Measurements from ENCODE around the gene CLCNKA.

CLCNKA gene

GRCh38 chr1:16067933-16068332 is 46.1 kb downstream of the CLCNKA start:
- no peak for TF ChIP-seq ZBTB7A (IDR thresholded peaks at IDR 0.05; ENCODE audit: low read depth)
- TF ChIP-seq EGR1 (IDR thresholded peaks at IDR 0.05), result no peak
- no peak for TF ChIP-seq FOXM1 (IDR thresholded peaks at IDR 0.05; ENCODE audit: borderline replicate concordance, low read depth)
- no peak for TF ChIP-seq CEBPB (IDR thresholded peaks at IDR 0.05)
- no peak for TF ChIP-seq EP300 (IDR thresholded peaks at IDR 0.05; ENCODE audit: borderline replicate concordance)
- TF ChIP-seq USF1 (IDR thresholded peaks at IDR 0.05), result no peak

GRCh38 chr1:16068356-16069270 is 46.8 kb downstream of the CLCNKA start:
- TF ChIP-seq CREB1 (IDR thresholded peaks at IDR 0.05; ENCODE audit: low read depth) (no peak), YY1 (IDR thresholded peaks at IDR 0.05; ENCODE audit: low read depth) (no peak), RAD21 (IDR thresholded peaks at IDR 0.05; ENCODE audit: low read depth) (no peak), EGR1 (IDR thresholded peaks at IDR 0.05) (no peak), TAF1 (IDR thresholded peaks at IDR 0.05; ENCODE audit: low read depth) (no peak), USF1 (IDR thresholded peaks at IDR 0.05) (no peak), EP300 (IDR thresholded peaks at IDR 0.05; ENCODE audit: borderline replicate concordance) (no peak), CEBPB (IDR thresholded peaks at IDR 0.05) (no peak), TCF12 (IDR thresholded peaks at IDR 0.05; ENCODE audit: low read depth) (no peak)

GRCh38 chr1:16070640-16071355 is 49.0 kb downstream of the CLCNKA start:
- TF ChIP-seq ZBTB7A (IDR thresholded peaks at IDR 0.05; ENCODE audit: low read depth), result no peak
- no peak for TF ChIP-seq TEAD4 (IDR thresholded peaks at IDR 0.05)
- no peak for TF ChIP-seq MAX (IDR thresholded peaks at IDR 0.05)
- TF ChIP-seq REST (IDR thresholded peaks at IDR 0.05; ENCODE audit: low read depth), result no peak
- no peak for TF ChIP-seq YY1 (IDR thresholded peaks at IDR 0.05; ENCODE audit: low read depth)
- TF ChIP-seq TAF1 (IDR thresholded peaks at IDR 0.05; ENCODE audit: low read depth), result no peak
- TF ChIP-seq CEBPB (IDR thresholded peaks at IDR 0.05), result no peak
- no peak for TF ChIP-seq EP300 (IDR thresholded peaks at IDR 0.05; ENCODE audit: borderline replicate concordance)
- TF ChIP-seq USF1 (IDR thresholded peaks at IDR 0.05), result no peak
- TF ChIP-seq CREB1 (IDR thresholded peaks at IDR 0.05; ENCODE audit: low read depth), result no peak
- TF ChIP-seq EGR1 (IDR thresholded peaks at IDR 0.05), result no peak
- TF ChIP-seq TCF12 (IDR thresholded peaks at IDR 0.05; ENCODE audit: low read depth), result no peak
- no peak for TF ChIP-seq RAD21 (IDR thresholded peaks at IDR 0.05; ENCODE audit: low read depth)
- TF ChIP-seq NFIC (IDR thresholded peaks at IDR 0.05), result no peak
- TF ChIP-seq FOXM1 (IDR thresholded peaks at IDR 0.05; ENCODE audit: borderline replicate concordance, low read depth), result no peak

GRCh38 chr1:16071614-16072013 is 49.8 kb downstream of the CLCNKA start:
- no peak for TF ChIP-seq MAX (IDR thresholded peaks at IDR 0.05)
- no peak for TF ChIP-seq FOXM1 (IDR thresholded peaks at IDR 0.05; ENCODE audit: borderline replicate concordance, low read depth)
- no peak for TF ChIP-seq ZBTB7A (IDR thresholded peaks at IDR 0.05; ENCODE audit: low read depth)
- no peak for TF ChIP-seq RAD21 (IDR thresholded peaks at IDR 0.05; ENCODE audit: low read depth)
- TF ChIP-seq TAF1 (IDR thresholded peaks at IDR 0.05; ENCODE audit: low read depth), result no peak
- TF ChIP-seq EP300 (IDR thresholded peaks at IDR 0.05; ENCODE audit: borderline replicate concordance), result no peak

GRCh38 chr1:16072095-16072494 is 50.3 kb downstream of the CLCNKA start:
- TF ChIP-seq MAX (IDR thresholded peaks at IDR 0.05), result no peak
- no peak for TF ChIP-seq YY1 (IDR thresholded peaks at IDR 0.05; ENCODE audit: low read depth)
- TF ChIP-seq CEBPB (IDR thresholded peaks at IDR 0.05), result no peak

- TF ChIP-seq YY1 (IDR thresholded peaks at IDR 0.05; ENCODE audit: low read depth) (no peak), ZBTB7A (IDR thresholded peaks at IDR 0.05; ENCODE audit: low read depth) (no peak), NFIC (IDR thresholded peaks at IDR 0.05) (no peak), CEBPB (IDR thresholded peaks at IDR 0.05) (no peak), TAF1 (IDR thresholded peaks at IDR 0.05; ENCODE audit: low read depth) (no peak), MAX (IDR thresholded peaks at IDR 0.05) (0 out of 2 replicates have a peak, but pooled peaks have one; percentile 10), TCF12 (IDR thresholded peaks at IDR 0.05; ENCODE audit: low read depth) (no peak)
Observed at GRCh38 chr1:16072616-16073484, 51.0 kb downstream of the CLCNKA start.
